Measurements from ENCODE around the gene MMP7. TPM values are rescaled to one million over a fixed set of nuclear protein-coding genes. Genes with fewer than 3 reads are reported as not detected.

The MMP7 gene
- total RNA-seq, 1 donor from 2014 or later, result not detected

- TF ChIP-seq CTCF (IDR thresholded peaks at IDR 0.05), result no peak
- DNase-seq (ENCODE audit: low spot score in 2 of 2), result no peak
- Histone ChIP-seq H3K36me3 (no peaks in the 10 kb centered on the region), H3K27me3 (no peaks in the 10 kb centered on the region), H3K4me1 (no peaks in the 10 kb centered on the region), H3K27ac (no peak overlapping the region), H3K4me3 (no peak overlapping the region), H3K9me3 (no peaks in the 10 kb centered on the region)
- intact Hi-C loops (cut with DNase I), result no loop called here
Measured at GRCh38 chr11:102527041-102527440, 3.5 kb downstream of the MMP7 start.

- TF ChIP-seq CTCF (IDR thresholded peaks at IDR 0.05), result no peak
- Histone ChIP-seq H3K27me3 (no peaks in the 10 kb centered on the region), H3K36me3 (no peaks in the 10 kb centered on the region), H3K4me3 (no peak overlapping the region), H3K9me3 (no peaks in the 10 kb centered on the region), H3K27ac (no peak overlapping the region), H3K4me1 (no peaks in the 10 kb centered on the region)
- DNase-seq (ENCODE audit: low spot score in 2 of 2), result no peak
- intact Hi-C loops (cut with DNase I), result no loop called here
Measured at GRCh38 chr11:102523887-102524286, 6.7 kb downstream of the MMP7 start.

- no peaks in the 10 kb centered on the region for H3K9me3 ChIP-seq
- H3K27ac ChIP-seq, result no peak overlapping the region
- H3K4me3 ChIP-seq, result no peak overlapping the region
- intact Hi-C loops (cut with DNase I), result no loop called here
- DNase-seq (ENCODE audit: low spot score in 2 of 2), result no peak
- H3K27me3 ChIP-seq, result no peaks in the 10 kb centered on the region
- H3K4me1 ChIP-seq, result no peaks in the 10 kb centered on the region
- TF ChIP-seq CTCF (IDR thresholded peaks at IDR 0.05), result no peak
- H3K36me3 ChIP-seq, result no peaks in the 10 kb centered on the region
Measured at GRCh38 chr11:102523189-102523570, 7.4 kb downstream of the MMP7 start.

- no peaks in the 10 kb centered on the region for H3K27me3 ChIP-seq
- H3K4me3 ChIP-seq, result no peak overlapping the region
- no peak overlapping the region for H3K27ac ChIP-seq
- intact Hi-C loops (cut with DNase I), result no loop called here
- TF ChIP-seq CTCF (IDR thresholded peaks at IDR 0.05), result no peak
- H3K9me3 ChIP-seq, result no peaks in the 10 kb centered on the region
- no peak for DNase-seq (ENCODE audit: low spot score in 2 of 2)
- H3K4me1 ChIP-seq, result no peaks in the 10 kb centered on the region
- no peaks in the 10 kb centered on the region for H3K36me3 ChIP-seq
Measured at GRCh38 chr11:102522312-102523188, 8.0 kb downstream of the MMP7 start.

GRCh38 chr11:102521121-102521520 is 9.4 kb downstream of the MMP7 start:
- Histone ChIP-seq H3K4me1 (no peaks in the 10 kb centered on the region), H3K36me3 (no peaks in the 10 kb centered on the region), H3K4me3 (no peak overlapping the region), H3K27me3 (no peaks in the 10 kb centered on the region), H3K27ac (no peak overlapping the region), H3K9me3 (no peaks in the 10 kb centered on the region)
- intact Hi-C loops (cut with DNase I), result no loop called here
- no peak for TF ChIP-seq CTCF (IDR thresholded peaks at IDR 0.05)
- no peak for DNase-seq (ENCODE audit: low spot score in 2 of 2)
